NCI-H345 treated with DMSO at 0.1 percent for 48 hours (cell line): ENCODE measurements around the gene RBAK.
"Not testable (repeated sequence)": the region's sequence is repeated elsewhere in the genome, so short reads cannot be mapped to it uniquely, and the experiment has no call there.

Experiments
- DNase-seq: peaks from one replicate; lab custom pipeline; 2025; ENCODE audit not compliant: unreplicated experiment; lab: John Stamatoyannopoulos, UW

The RBAK gene

GRCh38 chr7:5050676-5051075 is 5.0 kb downstream of the RBAK start:
- DNase-seq = no peak

- not testable (repeated sequence) for DNase-seq
Observed at GRCh38 chr7:5051731-5052130, 6.1 kb downstream of the RBAK start.

DNA sequence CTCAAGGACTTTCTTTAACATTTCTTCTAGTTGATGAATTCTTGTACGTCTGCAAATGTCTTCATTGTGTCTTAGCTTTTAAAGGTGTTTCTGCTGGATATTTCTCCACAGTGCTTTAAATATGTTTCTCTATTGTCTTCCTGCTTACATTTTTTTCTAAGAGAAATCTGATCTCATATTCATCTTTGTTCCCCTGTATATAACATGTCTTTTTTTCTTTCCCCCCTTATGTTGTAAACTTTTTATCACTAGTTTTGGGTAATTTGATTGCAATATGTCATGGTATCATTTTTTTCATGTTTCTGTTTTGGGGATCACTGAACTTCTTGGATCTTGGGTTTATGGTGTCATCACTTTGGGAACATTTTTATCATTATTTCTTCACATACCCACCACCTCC is 7.5 kb downstream of the RBAK start:
- DNase-seq = no peak

GRCh38 chr7:5063698-5064097 is 18.0 kb downstream of the RBAK start:
- DNase-seq = no peak

DNA sequence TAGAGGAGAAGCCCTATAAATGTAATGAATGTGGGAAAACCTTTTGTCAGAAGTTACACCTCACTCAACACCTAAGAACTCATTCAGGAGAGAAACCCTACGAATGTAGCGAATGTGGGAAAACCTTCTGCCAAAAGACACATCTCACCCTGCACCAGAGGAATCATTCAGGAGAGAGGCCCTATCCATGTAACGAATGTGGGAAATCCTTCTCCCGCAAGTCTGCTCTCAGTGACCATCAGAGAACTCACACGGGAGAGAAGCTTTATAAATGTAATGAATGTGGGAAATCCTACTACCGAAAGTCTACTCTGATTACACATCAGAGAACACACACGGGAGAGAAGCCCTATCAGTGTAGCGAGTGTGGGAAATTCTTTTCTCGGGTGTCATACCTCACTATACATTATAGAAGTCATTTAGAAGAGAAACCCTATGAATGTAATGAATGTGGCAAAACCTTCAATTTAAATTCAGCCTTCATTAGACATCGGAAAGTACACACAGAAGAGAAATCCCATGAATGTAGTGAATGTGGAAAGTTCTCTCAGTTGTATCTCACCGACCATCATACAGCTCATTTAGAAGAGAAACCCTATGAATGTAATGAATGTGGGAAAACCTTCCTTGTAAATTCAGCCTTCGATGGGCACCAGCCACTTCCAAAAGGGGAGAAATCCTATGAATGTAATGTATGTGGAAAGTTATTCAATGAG is 18.9 kb downstream of the RBAK start:
- DNase-seq = no peak

DNA sequence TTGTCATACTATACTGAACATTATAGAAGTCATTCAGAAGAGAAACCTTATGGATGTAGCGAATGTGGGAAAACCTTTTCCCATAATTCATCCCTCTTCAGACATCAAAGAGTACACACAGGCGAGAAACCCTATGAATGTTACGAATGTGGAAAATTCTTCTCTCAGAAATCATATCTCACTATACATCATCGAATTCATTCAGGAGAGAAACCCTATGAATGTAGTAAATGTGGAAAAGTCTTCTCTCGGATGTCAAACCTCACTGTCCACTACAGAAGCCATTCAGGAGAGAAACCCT is 19.4 kb downstream of the RBAK start:
- DNase-seq = no peak

GRCh38 chr7:5068521-5068920 is 22.9 kb downstream of the RBAK start:
- DNase-seq = no peak

DNA sequence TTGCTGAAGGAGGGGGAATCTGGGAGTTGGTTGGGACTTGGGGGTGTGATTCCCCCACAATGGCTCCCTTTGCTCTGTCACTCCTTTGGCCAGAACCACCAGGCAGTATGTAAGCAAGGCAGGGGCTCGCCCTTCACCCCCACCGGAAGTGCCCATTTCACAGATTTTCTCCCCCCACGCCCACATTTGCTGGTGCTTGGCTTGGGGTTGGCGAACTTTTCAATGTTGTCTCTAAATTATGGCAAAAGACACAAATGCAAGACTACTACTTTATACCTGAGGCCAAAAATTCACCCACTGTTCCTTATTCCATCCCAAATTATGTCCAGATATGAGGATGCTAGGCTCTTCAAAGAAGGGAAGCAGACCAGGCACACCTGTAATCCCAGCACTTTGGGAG is 24.5 kb downstream of the RBAK start:
- DNase-seq = no peak

GRCh38 chr7:5075187-5075586 is 29.5 kb downstream of the RBAK start:
- DNase-seq = not testable (repeated sequence)

DNA sequence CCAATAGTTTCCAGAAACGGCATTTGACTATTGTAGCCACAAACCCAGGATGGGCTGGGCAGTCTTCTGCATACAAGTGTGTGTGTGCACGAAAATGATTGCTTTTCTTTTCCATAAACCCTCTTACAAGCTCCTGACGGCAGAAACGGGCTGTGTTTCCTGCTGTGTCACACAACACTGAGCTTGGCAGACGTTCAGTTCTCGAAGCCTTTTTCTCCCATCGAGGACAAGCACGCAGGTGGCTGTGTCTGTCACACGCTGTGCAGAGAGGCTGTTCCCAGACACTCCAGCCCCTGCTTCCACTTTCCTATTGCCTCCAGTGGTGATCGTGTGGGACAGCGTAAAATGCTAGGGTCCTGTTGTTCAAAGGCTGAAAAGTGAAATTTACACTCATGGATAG is 32.1 kb downstream of the RBAK start:
- DNase-seq = peak; percentile 96

DNA sequence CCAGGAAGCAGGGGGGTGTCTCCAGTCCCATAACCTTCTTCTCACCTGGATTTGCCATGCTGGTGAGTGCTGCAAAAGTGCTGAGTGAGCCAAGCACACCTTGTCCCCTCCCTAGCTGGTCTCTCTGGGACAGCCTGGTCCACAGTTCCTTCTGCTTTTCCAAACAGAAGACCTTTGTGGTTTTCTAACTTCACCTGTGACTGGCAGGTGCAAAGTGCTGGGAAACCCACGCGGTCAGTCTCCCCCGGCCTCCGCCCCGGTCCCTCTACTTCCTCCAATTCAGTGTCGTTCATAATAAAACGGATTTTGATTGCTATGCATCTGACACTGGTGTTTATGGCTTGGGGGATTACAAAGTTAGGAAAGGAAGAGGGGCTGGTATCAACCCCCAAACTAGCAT is 37.1 kb downstream of the RBAK start:
- no peak for DNase-seq

DNA sequence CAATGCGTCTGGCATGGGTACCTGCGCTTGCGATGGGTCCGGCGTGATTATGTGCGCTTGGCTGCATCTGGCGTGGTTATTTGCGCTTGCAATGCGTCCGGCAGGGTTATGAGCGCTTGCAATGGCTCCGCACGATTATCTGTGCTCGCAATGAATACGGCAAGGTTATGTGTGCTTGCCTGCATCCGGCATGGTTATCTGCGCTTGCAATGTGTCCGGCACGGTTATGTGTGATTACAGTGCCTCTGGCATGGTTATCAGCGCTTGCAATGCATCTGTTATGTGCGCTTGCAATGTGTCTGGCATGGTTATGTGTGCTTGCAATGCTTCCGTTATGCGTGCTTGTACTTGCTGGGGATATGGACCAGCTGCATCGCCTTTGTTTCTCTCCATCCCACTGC is 37.7 kb downstream of the RBAK start:
- DNase-seq = no peak

- no peak for DNase-seq
Observed at GRCh38 chr7:5086256-5086655, 40.6 kb downstream of the RBAK start.

GRCh38 chr7:5088228-5088833 is 42.7 kb downstream of the RBAK start:
- not testable (repeated sequence) for DNase-seq

DNA sequence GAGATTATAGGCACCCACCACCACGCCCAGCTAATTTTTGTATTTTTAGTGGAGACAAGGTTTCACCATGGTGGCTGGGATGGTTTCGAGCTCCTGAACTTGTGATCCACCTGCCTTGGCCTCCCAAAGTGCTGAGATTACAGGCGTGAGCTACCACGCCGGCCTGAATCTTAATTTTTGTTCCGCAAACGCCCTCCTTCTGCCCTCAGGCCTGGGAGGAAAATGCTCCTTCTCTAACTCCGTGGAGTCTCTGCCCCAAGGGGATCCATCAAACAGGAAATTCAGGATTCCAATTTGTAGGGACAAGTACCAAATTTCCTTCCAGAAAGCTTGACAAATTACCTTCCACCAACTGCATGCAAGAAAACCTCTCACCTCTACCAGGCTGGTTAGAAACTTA is 43.2 kb downstream of the RBAK start:
- DNase-seq = no peak

DNA sequence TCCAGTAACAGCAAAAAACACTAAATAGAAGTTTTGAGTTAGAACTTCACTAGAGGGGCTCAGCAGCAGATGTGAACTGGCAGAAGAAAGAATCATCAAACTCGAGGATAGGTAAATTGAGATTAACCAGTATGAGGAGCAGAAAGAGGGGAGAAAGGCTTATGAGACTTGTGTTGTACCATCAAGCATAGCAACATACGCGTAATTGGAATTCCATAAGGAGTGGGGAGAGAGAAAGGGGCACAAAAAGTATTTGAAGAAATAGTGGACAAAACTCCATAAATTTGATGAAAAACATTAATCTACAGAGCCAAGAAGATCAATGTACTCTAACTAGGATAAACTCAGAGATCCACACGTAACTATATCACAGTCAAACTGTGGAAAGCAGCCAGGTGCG is 48.3 kb downstream of the RBAK start:
- no peak for DNase-seq

- DNase-seq = no peak
Observed at GRCh38 chr7:5094641-5095040, 49.0 kb downstream of the RBAK start.

GRCh38 chr7:5116359-5116758 is 70.7 kb downstream of the RBAK start:
- no peak for DNase-seq

DNA sequence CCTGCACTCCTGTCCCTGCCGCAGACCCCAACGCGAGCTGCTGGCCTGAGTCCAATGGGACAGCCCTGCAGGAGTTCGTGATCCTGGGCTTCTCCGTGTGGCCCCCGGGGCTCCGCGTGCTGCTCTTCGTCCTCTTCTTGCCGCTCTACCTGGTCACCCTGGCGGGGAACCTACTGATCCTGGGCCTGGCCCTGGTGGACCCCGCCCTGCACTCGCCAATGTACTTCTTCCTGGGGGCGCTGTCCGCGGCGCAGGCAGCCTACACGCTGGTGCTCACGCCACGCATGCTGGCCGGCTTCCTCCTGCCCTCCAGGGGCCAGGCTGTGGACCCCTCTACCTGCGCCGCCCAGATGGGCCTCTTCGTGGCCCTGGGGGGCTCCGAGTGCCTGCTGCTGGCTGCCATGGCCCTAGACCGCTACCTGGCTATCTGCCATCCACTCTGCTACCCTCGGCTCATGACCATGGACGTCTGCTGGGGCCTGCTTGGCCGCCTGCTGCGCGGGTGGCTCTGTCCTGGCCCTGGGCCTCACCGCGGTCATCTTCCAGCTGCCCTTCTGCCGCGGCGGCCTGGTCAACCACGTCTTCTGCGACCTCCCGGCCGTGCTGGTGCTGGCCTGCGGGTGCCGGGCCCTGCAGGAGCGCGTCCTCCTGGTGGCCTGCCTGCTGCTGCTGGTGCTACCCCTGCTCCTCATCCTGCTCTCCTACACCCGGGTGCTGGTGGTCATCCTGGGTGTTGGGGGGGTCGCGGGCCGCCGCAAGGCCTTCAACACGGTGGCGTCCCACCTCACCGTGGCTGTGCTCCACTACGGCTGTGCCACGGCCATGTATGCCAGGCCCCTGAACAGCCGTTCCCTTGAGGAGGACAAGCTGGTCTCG is 71.7 kb downstream of the RBAK start:
- DNase-seq = no peak
